Right lobe of liver (tissue), 6 donors: Measurements from ENCODE around the gene LPAR1. TPM values are rescaled to one million over a fixed set of nuclear protein-coding genes. Genes with fewer than 3 reads are reported as not detected.

Experiments
- ATAC-seq, 4 donors: fragments of 200-7000 bp; cut with Tn5 transposase; one replicate each; pipeline ENCODE4 v1.9.1; 2020; ENCODE audit warnings: mild to moderate bottlenecking in 4 of 4, moderate library complexity in 4 of 4
- DNase-seq, 3 donors: peaks; one replicate each; pipeline ENCODE4 v3.0.0-alpha.2; 2020
- H3K27ac ChIP-seq, 3 donors: fragments of 200-600 bp; one replicate each; pipeline ENCODE4 v1.8.0; 2022
- H3K27me3 ChIP-seq, 2 donors: fragments of 200-600 bp; one replicate each; pipeline ENCODE4 v1.8.0; 2022
- H3K36me3 ChIP-seq, 4 donors: fragments of 200-600 bp; sonication (generic) in 1 of 4; one replicate each; pipeline versions ENCODE4 v1.5.1 to v1.8.0; 2017 to 2022; ENCODE audit warnings: control low read depth in 1 of 4
- H3K4me1 ChIP-seq, 4 donors: fragments of 200-600 bp; sonication (generic) in 1 of 4; one replicate each; pipeline versions ENCODE4 v1.5.1 to v1.8.0; 2017 to 2022; ENCODE audit warnings: control low read depth in 1 of 4
- H3K4me3 ChIP-seq, 3 donors: fragments of 200-600 bp; one replicate each; pipeline ENCODE4 v1.8.0; 2022
- H3K9me3 ChIP-seq, 4 donors: fragments of 200-600 bp; sonication (generic) in 1 of 4; one replicate each; pipeline versions ENCODE4 v1.5.1 to v1.8.0; 2017 to 2022; ENCODE audit warnings: control low read depth in 1 of 4
- CTCF ChIP-seq, 4 donors: fragments of 200-600 bp in 3 of 4; fragments of 450-650 bp in 1 of 4; IDR thresholded peaks; one replicate each; pipeline versions ENCODE4 v1.5.1 to v1.8.0; 2016 to 2022; ENCODE audit warnings: antibody characterized with exemption in 4 of 4, mild to moderate bottlenecking in 2 of 4
- POLR2A ChIP-seq: fragments of 450-650 bp; IDR thresholded peaks from one replicate; pipeline ENCODE4 v1.6.1; 2017; ENCODE audit warnings: antibody characterized with exemption, mild to moderate bottlenecking
- WGBS: methylation state at CpG from one replicate; pipeline ENCODE4 v1.1.6; 2018; ENCODE audit warnings: low coverage, low lambda C conversion rate; ENCODE audit not compliant: insufficient coverage; ENCODE audit errors: missing lambda C conversion rate; 5-methylcytosine and 5-hydroxymethylcytosine counted together
- intact Hi-C, 2 donors: fragments of 100-400 bp; cut with DNase I; formaldehyde crosslinking; loops; one replicate each; pipeline versions ENCODE4 v1.11.2 to v1.14.1; 2022
- total RNA-seq, 6 experiments: library from RNA; depleted of rRNA in 2 of 6; stranded (reverse); fragments of >200 nt in 2 of 6; fragmentation: NEBNext Ultra II Directional in 3 of 6; extraction: Animal tissue kit (Norgen Biotek cat#: 25700) in 3 of 6; gene quantifications; one replicate each; pipeline versions ENCODE4 v1.1.0 to v1.2.4, GENCODE V29; 2016 to 2023
- donor health status: DM: no; HTN: yes; CAD: no.
- donor health status: DM: no; HTN: no; CAD: no.
- donor health status: DM: no; HTN: no; CAD: no.
- donor health status: DM: no; HTN: yes; CAD: no.
- donor health status: DM: no; HTN: yes; CAD: no.

Gene LPAR1
- total RNA-seq, 6 experiments from 2014 or later = 0.66 to 1.6 (median 1.2) TPM

DNA sequence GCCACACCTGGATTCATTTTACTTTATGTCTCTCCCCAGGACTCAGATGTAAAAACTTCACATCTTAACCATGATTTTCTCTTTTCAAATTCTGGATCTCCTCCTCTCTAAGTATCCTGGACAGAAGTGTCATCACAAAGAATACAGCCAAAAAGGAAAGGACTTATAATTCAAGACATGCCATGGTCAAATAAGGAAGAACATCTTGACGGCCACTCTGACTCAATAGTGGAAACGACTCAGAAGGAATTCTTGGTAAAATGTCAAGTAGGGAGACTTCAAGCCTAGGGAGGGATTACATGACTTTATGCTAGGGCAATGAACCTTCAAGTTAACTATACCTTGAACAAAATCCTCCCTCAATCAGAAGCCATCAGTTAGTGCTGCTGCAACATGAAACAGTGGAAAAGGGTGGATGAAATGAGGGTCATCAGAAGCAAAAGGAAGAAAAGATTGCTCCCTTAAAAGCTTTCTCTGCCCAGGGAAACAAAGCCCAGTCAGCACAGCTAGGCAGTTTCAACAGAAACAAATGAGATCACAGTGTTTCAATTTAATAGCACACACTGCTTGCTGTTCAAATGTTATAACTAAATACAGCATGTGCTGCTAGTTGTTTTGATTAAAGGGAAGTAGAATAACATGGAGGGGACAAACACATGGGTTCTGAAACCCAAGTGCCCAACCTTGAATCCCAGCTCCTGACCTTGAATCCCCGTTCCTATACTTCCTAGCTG lies 101.4 kb downstream of the LPAR1 start:
- ATAC-seq (no peak), DNase-seq (no peak)
- Histone ChIP-seq H3K4me3 (no peak overlapping the region), H3K4me1 (no peaks in the 10 kb centered on the region), H3K27me3 (no peaks in the 10 kb centered on the region), H3K36me3 (no peaks in the 10 kb centered on the region), H3K9me3 (no peaks in the 10 kb centered on the region), H3K27ac (no peak overlapping the region)
- WGBS = 31% methylated on average over 3 of the region's 3 CpGs
- intact Hi-C loops = no loop called here
- TF ChIP-seq POLR2A (no peak), CTCF (IDR thresholded peaks at IDR 0.05) (no peak)

GRCh38 chr9:110936237-110936636 lies 102.0 kb downstream of the LPAR1 start:
- H3K9me3 ChIP-seq = no peaks in the 10 kb centered on the region
- no peaks in the 10 kb centered on the region for H3K27me3 ChIP-seq
- H3K27ac ChIP-seq = no peak overlapping the region
- no peaks in the 10 kb centered on the region for H3K36me3 ChIP-seq
- H3K4me1 ChIP-seq = no peaks in the 10 kb centered on the region
- no peak for ATAC-seq
- TF ChIP-seq POLR2A (no peak), CTCF (IDR thresholded peaks at IDR 0.05) (no peak)
- no peak overlapping the region for H3K4me3 ChIP-seq
- DNase-seq = no peak
- intact Hi-C loops = no loop called here
- WGBS = 64% methylated on average over 3 of the region's 3 CpGs

DNA sequence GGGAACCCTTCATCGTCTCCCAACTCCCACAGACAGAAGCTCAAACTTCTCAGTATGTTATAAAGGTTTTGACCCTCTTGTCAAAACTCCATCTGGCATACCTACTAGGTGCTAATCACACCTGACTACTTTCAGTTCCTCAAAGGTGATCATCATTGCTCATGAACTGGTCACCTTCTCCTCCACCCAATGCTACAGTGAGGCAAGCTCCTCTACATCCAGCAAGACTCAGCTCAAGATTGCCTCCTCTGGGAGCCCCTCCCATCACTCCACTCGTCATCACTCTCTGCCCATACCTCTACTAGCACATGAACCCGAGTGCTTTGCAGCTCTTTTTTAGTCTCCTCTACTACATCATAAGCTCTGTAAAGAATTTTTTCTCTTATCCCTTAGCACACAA lies 102.4 kb downstream of the LPAR1 start:
- H3K27ac ChIP-seq = no peak overlapping the region
- TF ChIP-seq CTCF (IDR thresholded peaks at IDR 0.05) (no peak), POLR2A (no peak)
- H3K36me3 ChIP-seq = no peaks in the 10 kb centered on the region
- no peaks in the 10 kb centered on the region for H3K9me3 ChIP-seq
- no peaks in the 10 kb centered on the region for H3K27me3 ChIP-seq
- intact Hi-C loops = no loop called here
- H3K4me1 ChIP-seq = no peaks in the 10 kb centered on the region
- DNase-seq = no peak
- 58% methylated on average over 3 of the region's 3 CpGs for WGBS
- no peak for ATAC-seq
- no peak overlapping the region for H3K4me3 ChIP-seq

DNA sequence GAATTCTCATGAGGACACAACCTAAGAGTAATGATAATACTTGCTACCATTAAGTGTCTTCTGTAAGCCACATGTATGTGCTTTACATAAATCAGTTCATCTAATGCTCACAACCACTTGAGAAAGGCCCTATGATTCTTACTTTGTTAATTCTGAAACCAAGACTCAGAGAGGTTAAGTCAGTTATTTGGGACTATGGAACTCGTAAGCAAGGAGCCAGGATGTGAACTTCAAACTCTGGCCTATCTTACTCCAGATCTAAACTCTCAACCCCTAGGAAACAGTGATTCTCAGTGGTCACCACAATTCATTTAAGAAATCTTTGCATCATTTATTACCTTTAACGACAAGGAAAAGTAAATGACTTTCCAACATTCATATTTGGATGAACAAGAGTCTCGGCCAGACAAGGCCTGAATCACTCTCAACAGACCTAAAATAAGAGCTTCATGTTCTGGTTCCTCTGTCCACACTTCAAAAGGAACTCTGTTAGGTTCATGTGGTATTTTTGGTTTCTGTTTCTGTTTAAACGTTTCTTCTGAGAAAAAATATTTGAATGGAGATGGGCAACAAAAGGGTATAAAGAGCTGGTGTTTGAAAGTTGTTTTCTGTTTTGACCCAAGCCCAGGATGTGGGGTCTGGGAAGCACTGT lies 104.8 kb downstream of the LPAR1 start:
- whole genome bisulfite sequencing = 57% methylated on average over 4 of the region's 4 CpGs
- ATAC-seq (no peak), DNase-seq (no peak)
- H3K4me3 ChIP-seq = no peak overlapping the region
- H3K27me3 ChIP-seq = no peaks in the 10 kb centered on the region
- H3K4me1 ChIP-seq = no peaks in the 10 kb centered on the region
- TF ChIP-seq CTCF (IDR thresholded peaks at IDR 0.05) (no peak), POLR2A (no peak)
- no peak overlapping the region for H3K27ac ChIP-seq
- no peaks in the 10 kb centered on the region for H3K36me3 ChIP-seq
- H3K9me3 ChIP-seq = no peaks in the 10 kb centered on the region
- intact Hi-C loops = no loop called here
